K562 (cell line): Measurements from ENCODE around the gene MTA1. TPM values are rescaled to one million over a fixed set of nuclear protein-coding genes. Genes with fewer than 3 reads are reported as not detected.

Source experiments
- NFYB ChIP-seq: IDR thresholded peaks from 2 replicates; pipeline ENCODE4 v1.6.1; 2011; ENCODE audit warnings: mild to moderate bottlenecking, moderate library complexity; ENCODE audit not compliant: insufficient read length; ENCODE audit errors: extremely low read depth
- PHB2 ChIP-seq: fragments of 450-650 bp; IDR thresholded peaks from 2 replicates; pipeline ENCODE4 v1.6.1; 2017; ENCODE audit warnings: low read depth
- POLR2AphosphoS2 ChIP-seq: IDR thresholded peaks from 2 replicates; pipeline ENCODE4 v1.6.1; 2012; ENCODE audit warnings: low read length, improper control_type of control experiment
- THAP12 ChIP-seq: fragments of 250-450 bp; sonication (Bioruptor Pico); IDR thresholded peaks from 2 replicates; pipeline ENCODE4 v1.9.0; 2021; ENCODE audit warnings: mild to moderate bottlenecking, inconsistent platforms
- ZNF146 ChIP-seq: IDR thresholded peaks from one replicate; pipeline ENCODE4 v1.6.1; 2018; ENCODE audit warnings: missing compliant biosample characterization; ENCODE audit not compliant: unreplicated experiment
- ZNF165 ChIP-seq: fragments of 250-450 bp; sonication (Bioruptor Pico); IDR thresholded peaks from 2 replicates; pipeline ENCODE4 v1.4.0; 2020; ENCODE audit warnings: borderline replicate concordance
- ZNF239 ChIP-seq: fragments of 250-450 bp; sonication (Bioruptor Pico); IDR thresholded peaks from 2 replicates; pipeline ENCODE4 v1.4.0; 2020; ENCODE audit warnings: mild to moderate bottlenecking
- ZNF695 ChIP-seq: fragments of 450-650 bp; formaldehyde crosslinking; IDR thresholded peaks from 2 replicates; pipeline ENCODE4 v1.4.0; 2020; ENCODE audit warnings: mild to moderate bottlenecking, moderate library complexity
- polyA plus RNA-seq, 8 experiments: library from polyadenylated mRNA; depleted of rRNA in 4 of 8; stranded (reverse) in 5 of 8; unstranded in 3 of 8; fragments of >200 nt; fragmentation: Nextera tagmentation in 2 of 8; fragmentation: Illumina TruSeq in 1 of 8; extraction: Ambion mirVana in 2 of 8; extraction: Trizol in 1 of 8; gene quantifications; 2 replicates each; pipeline versions ENCODE4 v1.2.1 to v1.2.3, GENCODE V29; 2011 to 2014; ENCODE audit warnings: inconsistent platforms in 1 of 8, missing spikeins in 1 of 8
- total RNA-seq, 7 experiments: library from RNA; depleted of rRNA in 6 of 7; stranded (reverse); fragments of >200 nt in 6 of 7; fragmentation: Illumina TruSeq in 2 of 7; extraction: Trizol in 2 of 7; gene quantifications; 2 replicates each; pipeline versions ENCODE4 v1.2.1 to v1.2.3, GENCODE V29; 2011 to 2021; ENCODE audit warnings: low replicate concordance in 1 of 7
- TF ChIP-seq, protein P1 (sequence below), 3 experiments: IDR thresholded peaks in 2 of 3; conservative IDR thresholded peaks in 1 of 3; 2 replicates each; pipeline ENCODE4 v1.5.1; 2011 to 2012; ENCODE audit warnings: low read length in 3 of 3, mild to moderate bottlenecking in 3 of 3, control low read depth in 2 of 3, improper control_type of control experiment in 1 of 3, inconsistent platforms in 1 of 3, low read depth in 1 of 3, mixed read lengths in 1 of 3, moderate library complexity in 1 of 3; ENCODE audit not compliant: insufficient read depth in 2 of 3
- TF ChIP-seq, protein P2 (sequence below), 2 experiments: fragments of 200-800 bp in 1 of 2; sonication (Bioruptor generic) in 1 of 2; sonication (generic) in 1 of 2; formaldehyde crosslinking in 1 of 2; IDR thresholded peaks in 1 of 2; conservative IDR thresholded peaks in 1 of 2; 2 replicates each; pipeline versions ENCODE4 v1.5.0 to v1.6.1; 2016 to 2020; ENCODE audit warnings: missing compliant biosample characterization in 1 of 2, missing genetic modification characterization in 1 of 2, missing genetic modification reagents in 1 of 2
- TF ChIP-seq, protein P3 (sequence below): fragments of 250-450 bp; sonication (Bioruptor Pico); IDR thresholded peaks from 2 replicates; pipeline ENCODE4 v1.4.0; 2020
- TF ChIP-seq, protein P4 (sequence below): fragments of 250-450 bp; sonication (Bioruptor Pico); IDR thresholded peaks from 2 replicates; pipeline ENCODE4 v1.5.0; 2022; ENCODE audit warnings: mild to moderate bottlenecking
- TF ChIP-seq, protein P5 (sequence below), 2 experiments: IDR thresholded peaks; 2 replicates each; pipeline ENCODE4 v1.6.1; 2011; ENCODE audit warnings: borderline replicate concordance in 1 of 2, control low read depth in 1 of 2, low read depth in 1 of 2, low read length in 1 of 2, mild to moderate bottlenecking in 1 of 2, mixed read lengths in 1 of 2, moderate library complexity in 1 of 2; ENCODE audit not compliant: insufficient read depth in 1 of 2, insufficient read length in 1 of 2, poor library complexity in 1 of 2, severe bottlenecking in 1 of 2; ENCODE audit errors: extremely low read depth in 1 of 2

Gene MTA1
- total and polyA plus RNA-seq, 9 of the 15 experiments (the other 6 are each of a cell fraction or from before 2014, with no cell fraction given): 0.13 to 118 (median 32.3) TPM

DNA sequence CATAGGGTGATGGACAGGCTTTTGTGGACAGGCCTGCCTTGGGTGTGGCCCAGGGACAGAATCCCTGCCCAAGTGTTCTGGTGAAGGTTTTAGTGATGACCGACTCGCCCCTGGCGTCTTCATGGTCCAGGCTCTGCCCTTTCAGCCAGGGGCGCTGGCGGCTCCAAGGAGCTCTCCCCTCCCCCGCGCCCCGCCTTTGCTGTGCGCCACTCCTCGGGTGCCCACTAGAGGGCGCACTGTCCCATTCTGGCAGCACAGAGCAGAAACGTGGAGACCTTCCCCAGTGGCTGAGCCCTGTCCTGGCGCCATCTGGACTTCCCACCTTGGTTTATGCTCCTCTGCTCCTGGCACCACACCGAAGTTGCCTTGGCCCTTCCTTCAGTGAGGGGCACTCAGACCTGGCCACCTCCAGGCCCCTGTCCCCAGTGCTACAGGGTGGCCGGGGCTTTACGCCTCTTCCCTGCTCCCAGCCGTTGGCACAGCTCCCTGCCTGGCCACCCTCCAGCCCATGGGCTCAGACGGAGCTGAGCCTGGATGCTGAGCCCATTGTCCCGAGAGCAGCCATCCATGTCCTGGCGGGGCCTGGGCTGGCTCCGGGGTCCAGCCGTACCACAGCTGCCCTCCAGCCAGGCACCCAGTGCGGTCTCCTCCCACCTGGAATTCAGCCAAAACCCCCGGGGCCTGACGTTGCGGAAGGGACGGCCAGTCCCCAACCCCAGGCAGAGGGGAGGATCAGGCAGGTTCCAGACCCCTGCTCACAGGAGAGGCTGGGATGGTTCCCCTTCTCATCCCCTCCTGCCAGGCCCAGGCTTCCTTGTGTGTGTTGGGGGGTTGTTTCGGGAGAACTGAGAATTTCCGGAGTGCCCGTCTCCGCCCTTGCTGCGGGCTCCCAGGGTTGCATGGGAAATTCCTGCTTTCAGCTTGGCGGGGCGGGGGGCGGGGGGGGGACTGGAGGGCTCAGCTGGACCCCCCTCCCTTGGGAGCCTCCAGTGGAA lies 61.5 kb downstream of the MTA1 start (continued):
- TF ChIP-seq THAP12 (CRISPR knock-in tag): no peak
- TF ChIP-seq, protein P1, sequence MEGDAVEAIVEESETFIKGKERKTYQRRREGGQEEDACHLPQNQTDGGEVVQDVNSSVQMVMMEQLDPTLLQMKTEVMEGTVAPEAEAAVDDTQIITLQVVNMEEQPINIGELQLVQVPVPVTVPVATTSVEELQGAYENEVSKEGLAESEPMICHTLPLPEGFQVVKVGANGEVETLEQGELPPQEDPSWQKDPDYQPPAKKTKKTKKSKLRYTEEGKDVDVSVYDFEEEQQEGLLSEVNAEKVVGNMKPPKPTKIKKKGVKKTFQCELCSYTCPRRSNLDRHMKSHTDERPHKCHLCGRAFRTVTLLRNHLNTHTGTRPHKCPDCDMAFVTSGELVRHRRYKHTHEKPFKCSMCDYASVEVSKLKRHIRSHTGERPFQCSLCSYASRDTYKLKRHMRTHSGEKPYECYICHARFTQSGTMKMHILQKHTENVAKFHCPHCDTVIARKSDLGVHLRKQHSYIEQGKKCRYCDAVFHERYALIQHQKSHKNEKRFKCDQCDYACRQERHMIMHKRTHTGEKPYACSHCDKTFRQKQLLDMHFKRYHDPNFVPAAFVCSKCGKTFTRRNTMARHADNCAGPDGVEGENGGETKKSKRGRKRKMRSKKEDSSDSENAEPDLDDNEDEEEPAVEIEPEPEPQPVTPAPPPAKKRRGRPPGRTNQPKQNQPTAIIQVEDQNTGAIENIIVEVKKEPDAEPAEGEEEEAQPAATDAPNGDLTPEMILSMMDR (IDR thresholded peaks at IDR 0.05 in 2 of 3, conservative IDR thresholded peaks at IDR 0.05 in 1 of 3; ENCODE audit: insufficient read depth in 2 of 3, low read depth in 1 of 3, low read length in 3 of 3): peak; percentile 92 to 98 (median 93)
- TF ChIP-seq POLR2AphosphoS2: no peak
- TF ChIP-seq ZNF239 (CRISPR knock-in tag): no peak
- TF ChIP-seq, protein P2, sequence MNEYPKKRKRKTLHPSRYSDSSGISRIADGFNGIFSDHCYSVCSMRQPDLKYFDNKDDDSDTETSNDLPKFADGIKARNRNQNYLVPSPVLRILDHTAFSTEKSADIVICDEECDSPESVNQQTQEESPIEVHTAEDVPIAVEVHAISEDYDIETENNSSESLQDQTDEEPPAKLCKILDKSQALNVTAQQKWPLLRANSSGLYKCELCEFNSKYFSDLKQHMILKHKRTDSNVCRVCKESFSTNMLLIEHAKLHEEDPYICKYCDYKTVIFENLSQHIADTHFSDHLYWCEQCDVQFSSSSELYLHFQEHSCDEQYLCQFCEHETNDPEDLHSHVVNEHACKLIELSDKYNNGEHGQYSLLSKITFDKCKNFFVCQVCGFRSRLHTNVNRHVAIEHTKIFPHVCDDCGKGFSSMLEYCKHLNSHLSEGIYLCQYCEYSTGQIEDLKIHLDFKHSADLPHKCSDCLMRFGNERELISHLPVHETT (CRISPR knock-in tag; conservative IDR thresholded peaks at IDR 0.05 in 1 of 2, IDR thresholded peaks at IDR 0.05 in 1 of 2): no peak
- TF ChIP-seq, protein P3, sequence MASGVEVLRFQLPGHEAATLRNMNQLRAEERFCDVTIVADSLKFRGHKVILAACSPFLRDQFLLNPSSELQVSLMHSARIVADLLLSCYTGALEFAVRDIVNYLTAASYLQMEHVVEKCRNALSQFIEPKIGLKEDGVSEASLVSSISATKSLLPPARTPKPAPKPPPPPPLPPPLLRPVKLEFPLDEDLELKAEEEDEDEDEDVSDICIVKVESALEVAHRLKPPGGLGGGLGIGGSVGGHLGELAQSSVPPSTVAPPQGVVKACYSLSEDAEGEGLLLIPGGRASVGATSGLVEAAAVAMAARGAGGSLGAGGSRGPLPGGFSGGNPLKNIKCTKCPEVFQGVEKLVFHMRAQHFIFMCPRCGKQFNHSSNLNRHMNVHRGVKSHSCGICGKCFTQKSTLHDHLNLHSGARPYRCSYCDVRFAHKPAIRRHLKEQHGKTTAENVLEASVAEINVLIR (CRISPR knock-in tag): no peak
- no peak for TF ChIP-seq ZNF695 (CRISPR knock-in tag)
- no peak for TF ChIP-seq ZNF165 (CRISPR knock-in tag)
- no peak for TF ChIP-seq ZNF146
- TF ChIP-seq PHB2: no peak
- TF ChIP-seq, protein P4, sequence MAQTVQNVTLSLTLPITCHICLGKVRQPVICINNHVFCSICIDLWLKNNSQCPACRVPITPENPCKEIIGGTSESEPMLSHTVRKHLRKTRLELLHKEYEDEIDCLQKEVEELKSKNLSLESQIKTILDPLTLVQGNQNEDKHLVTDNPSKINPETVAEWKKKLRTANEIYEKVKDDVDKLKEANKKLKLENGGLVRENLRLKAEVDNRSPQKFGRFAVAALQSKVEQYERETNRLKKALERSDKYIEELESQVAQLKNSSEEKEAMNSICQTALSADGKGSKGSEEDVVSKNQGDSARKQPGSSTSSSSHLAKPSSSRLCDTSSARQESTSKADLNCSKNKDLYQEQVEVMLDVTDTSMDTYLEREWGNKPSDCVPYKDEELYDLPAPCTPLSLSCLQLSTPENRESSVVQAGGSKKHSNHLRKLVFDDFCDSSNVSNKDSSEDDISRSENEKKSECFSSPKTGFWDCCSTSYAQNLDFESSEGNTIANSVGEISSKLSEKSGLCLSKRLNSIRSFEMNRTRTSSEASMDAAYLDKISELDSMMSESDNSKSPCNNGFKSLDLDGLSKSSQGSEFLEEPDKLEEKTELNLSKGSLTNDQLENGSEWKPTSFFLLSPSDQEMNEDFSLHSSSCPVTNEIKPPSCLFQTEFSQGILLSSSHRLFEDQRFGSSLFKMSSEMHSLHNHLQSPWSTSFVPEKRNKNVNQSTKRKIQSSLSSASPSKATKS (CRISPR knock-in tag): no peak
- TF ChIP-seq, protein P5, sequence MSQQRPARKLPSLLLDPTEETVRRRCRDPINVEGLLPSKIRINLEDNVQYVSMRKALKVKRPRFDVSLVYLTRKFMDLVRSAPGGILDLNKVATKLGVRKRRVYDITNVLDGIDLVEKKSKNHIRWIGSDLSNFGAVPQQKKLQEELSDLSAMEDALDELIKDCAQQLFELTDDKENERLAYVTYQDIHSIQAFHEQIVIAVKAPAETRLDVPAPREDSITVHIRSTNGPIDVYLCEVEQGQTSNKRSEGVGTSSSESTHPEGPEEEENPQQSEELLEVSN (IDR thresholded peaks at IDR 0.05; ENCODE audit: borderline replicate concordance in 1 of 2, extremely low read depth in 1 of 2, insufficient read depth in 1 of 2, insufficient read length in 1 of 2, low read depth in 1 of 2, low read length in 1 of 2, poor library complexity in 1 of 2, severe bottlenecking in 1 of 2): peak; percentile 32 to 61
- TF ChIP-seq NFYB: no peak
